Measurements from ENCODE around the gene MICALL2.

The MICALL2 gene

GRCh38 chr7:1481300-1481699, 22.0 kb upstream of the MICALL2 start:
- Histone ChIP-seq H2BK15ac (ENCODE audit: low read depth, poor library complexity, severe bottlenecking) (no peak overlapping the region), H2BK5ac (ENCODE audit: low read depth, low read length, poor library complexity, severe bottlenecking) (no peak overlapping the region), H2BK120ac (ENCODE audit: low read depth, low read length) (no peak overlapping the region), H3K4ac (ENCODE audit: low read depth in 1 of 2, low read length in 2 of 2) (no peak overlapping the region), H3K18ac (ENCODE audit: low read depth in 1 of 2, low read length in 2 of 2) (no peak overlapping the region), H3K14ac (ENCODE audit: low read length in 2 of 2) (no peak overlapping the region), H2BK12ac (ENCODE audit: low read length in 2 of 2) (no peak overlapping the region), H2AK5ac (ENCODE audit: low read length, severe bottlenecking) (no peak overlapping the region), H3K9ac (ENCODE audit: low read length) (no peak overlapping the region), H3K23ac (ENCODE audit: low read length in 2 of 2) (no peak overlapping the region), H3K4me3 (ENCODE audit: insufficient read depth in 1 of 2, low read depth in 1 of 2, low read length in 2 of 2) (peak overlapping the region in 1 of 2 experiments; percentile 7), H3K36me3 (ENCODE audit: control insufficient read depth in 1 of 2, insufficient read depth in 2 of 2, low read depth in 1 of 2, low read length in 2 of 2) (peaks cover 57 to 100% of the 10 kb centered on the region in 2 experiments), H4K91ac (ENCODE audit: low read length) (no peak overlapping the region), H3K27ac (ENCODE audit: low read length, poor library complexity, severe bottlenecking) (no peak overlapping the region), H3K9me3 (ENCODE audit: control insufficient read depth, low read length) (no peaks in the 10 kb centered on the region), H4K8ac (ENCODE audit: low read length) (no peak overlapping the region), H3K27me3 (ENCODE audit: control insufficient read depth in 1 of 2, insufficient read depth in 1 of 2, low read length in 2 of 2) (no peaks in the 10 kb centered on the region), H2AFZ (ENCODE audit: low read depth, low read length) (no peak overlapping the region), H3K79me1 (replicated peaks; ENCODE audit: low read length, poor library complexity, severe bottlenecking) (peaks cover 1% of the 10 kb centered on the region), H3K4me2 (ENCODE audit: low read length, poor library complexity, severe bottlenecking) (no peak overlapping the region), H3K4me1 (ENCODE audit: control insufficient read depth, insufficient read depth, low read depth, low read length) (no peaks in the 10 kb centered on the region)
- WGBS: 96% methylated on average over 20 of the region's 20 CpGs
- DNase-seq: no peak

GRCh38 chr7:1480670-1481069, 21.4 kb upstream of the MICALL2 start:
- Histone ChIP-seq H3K4me2 (ENCODE audit: low read length, poor library complexity, severe bottlenecking) (no peak overlapping the region), H3K4ac (ENCODE audit: low read depth in 1 of 2, low read length in 2 of 2) (no peak overlapping the region), H2BK5ac (ENCODE audit: low read depth, low read length, poor library complexity, severe bottlenecking) (no peak overlapping the region), H3K23ac (ENCODE audit: low read length in 2 of 2) (no peak overlapping the region), H3K4me3 (ENCODE audit: insufficient read depth in 1 of 2, low read depth in 1 of 2, low read length in 2 of 2) (no peak overlapping the region), H3K18ac (ENCODE audit: low read depth in 1 of 2, low read length in 2 of 2) (no peak overlapping the region), H3K36me3 (ENCODE audit: control insufficient read depth in 1 of 2, insufficient read depth in 2 of 2, low read depth in 1 of 2, low read length in 2 of 2) (peaks cover 52 to 100% of the 10 kb centered on the region in 2 experiments), H2AK5ac (ENCODE audit: low read length, severe bottlenecking) (no peak overlapping the region), H3K27ac (ENCODE audit: low read length, poor library complexity, severe bottlenecking) (no peak overlapping the region), H3K9me3 (ENCODE audit: control insufficient read depth, low read length) (no peaks in the 10 kb centered on the region), H4K91ac (ENCODE audit: low read length) (no peak overlapping the region), H3K9ac (ENCODE audit: low read length) (no peak overlapping the region), H3K14ac (ENCODE audit: low read length in 2 of 2) (no peak overlapping the region), H2AFZ (ENCODE audit: low read depth, low read length) (no peak overlapping the region), H3K27me3 (ENCODE audit: control insufficient read depth in 1 of 2, insufficient read depth in 1 of 2, low read length in 2 of 2) (no peaks in the 10 kb centered on the region), H2BK120ac (ENCODE audit: low read depth, low read length) (no peak overlapping the region), H2BK15ac (ENCODE audit: low read depth, poor library complexity, severe bottlenecking) (no peak overlapping the region), H2BK12ac (ENCODE audit: low read length in 2 of 2) (no peak overlapping the region), H4K8ac (ENCODE audit: low read length) (no peak overlapping the region), H3K79me1 (replicated peaks; ENCODE audit: low read length, poor library complexity, severe bottlenecking) (peaks cover 1% of the 10 kb centered on the region), H3K4me1 (ENCODE audit: control insufficient read depth, insufficient read depth, low read depth, low read length) (no peaks in the 10 kb centered on the region)
- WGBS: 89% methylated on average over 12 of the region's 12 CpGs
- no peak for DNase-seq

- H3K23ac ChIP-seq (ENCODE audit: low read length in 2 of 2): no peak overlapping the region
- no peak overlapping the region for H3K4ac ChIP-seq (ENCODE audit: low read depth in 1 of 2, low read length in 2 of 2)
- no peak overlapping the region for H2BK12ac ChIP-seq (ENCODE audit: low read length in 2 of 2)
- no peaks in the 10 kb centered on the region for H3K9me3 ChIP-seq (ENCODE audit: control insufficient read depth, low read length)
- H2BK5ac ChIP-seq (ENCODE audit: low read depth, low read length, poor library complexity, severe bottlenecking): no peak overlapping the region
- H3K4me2 ChIP-seq (ENCODE audit: low read length, poor library complexity, severe bottlenecking): no peak overlapping the region
- H2AFZ ChIP-seq (ENCODE audit: low read depth, low read length): no peak overlapping the region
- peaks cover 43 to 99% of the 10 kb centered on the region in 2 experiments for H3K36me3 ChIP-seq (ENCODE audit: control insufficient read depth in 1 of 2, insufficient read depth in 2 of 2, low read depth in 1 of 2, low read length in 2 of 2)
- no peaks in the 10 kb centered on the region for H3K27me3 ChIP-seq (ENCODE audit: control insufficient read depth in 1 of 2, insufficient read depth in 1 of 2, low read length in 2 of 2)
- DNase-seq: no peak
- H3K14ac ChIP-seq (ENCODE audit: low read length in 2 of 2): no peak overlapping the region
- WGBS: 93% methylated on average over 24 of the region's 24 CpGs
- no peak overlapping the region for H2AK5ac ChIP-seq (ENCODE audit: low read length, severe bottlenecking)
- H3K4me1 ChIP-seq (ENCODE audit: control insufficient read depth, insufficient read depth, low read depth, low read length): no peaks in the 10 kb centered on the region
- H3K79me1 ChIP-seq (replicated peaks; ENCODE audit: low read length, poor library complexity, severe bottlenecking): peaks cover 1% of the 10 kb centered on the region
- no peak overlapping the region for H3K4me3 ChIP-seq (ENCODE audit: insufficient read depth in 1 of 2, low read depth in 1 of 2, low read length in 2 of 2)
- H3K27ac ChIP-seq (ENCODE audit: low read length, poor library complexity, severe bottlenecking): no peak overlapping the region
- H4K91ac ChIP-seq (ENCODE audit: low read length): no peak overlapping the region
- no peak overlapping the region for H2BK120ac ChIP-seq (ENCODE audit: low read depth, low read length)
- no peak overlapping the region for H3K9ac ChIP-seq (ENCODE audit: low read length)
- H4K8ac ChIP-seq (ENCODE audit: low read length): no peak overlapping the region
- H2BK15ac ChIP-seq (ENCODE audit: low read depth, poor library complexity, severe bottlenecking): no peak overlapping the region
- no peak overlapping the region for H3K18ac ChIP-seq (ENCODE audit: low read depth in 1 of 2, low read length in 2 of 2)
These were observed 20.0 kb upstream of the MICALL2 start for GRCh38 chr7:1479287-1479686.

GRCh38 chr7:1478480-1478879, 19.2 kb upstream of the MICALL2 start:
- Histone ChIP-seq H3K4ac (ENCODE audit: low read depth in 1 of 2, low read length in 2 of 2) (no peak overlapping the region), H4K8ac (ENCODE audit: low read length) (no peak overlapping the region), H2BK5ac (ENCODE audit: low read depth, low read length, poor library complexity, severe bottlenecking) (no peak overlapping the region), H2AK5ac (ENCODE audit: low read length, severe bottlenecking) (no peak overlapping the region), H3K18ac (ENCODE audit: low read depth in 1 of 2, low read length in 2 of 2) (no peak overlapping the region), H2AFZ (ENCODE audit: low read depth, low read length) (no peak overlapping the region), H3K14ac (ENCODE audit: low read length in 2 of 2) (no peak overlapping the region), H2BK12ac (ENCODE audit: low read length in 2 of 2) (no peak overlapping the region), H3K79me1 (replicated peaks; ENCODE audit: low read length, poor library complexity, severe bottlenecking) (peaks cover 1% of the 10 kb centered on the region), H3K4me1 (ENCODE audit: control insufficient read depth, insufficient read depth, low read depth, low read length) (peaks cover 3% of the 10 kb centered on the region), H3K27me3 (ENCODE audit: control insufficient read depth in 1 of 2, insufficient read depth in 1 of 2, low read length in 2 of 2) (no peaks in the 10 kb centered on the region), H4K91ac (ENCODE audit: low read length) (no peak overlapping the region), H3K4me2 (ENCODE audit: low read length, poor library complexity, severe bottlenecking) (no peak overlapping the region), H3K9me3 (ENCODE audit: control insufficient read depth, low read length) (no peaks in the 10 kb centered on the region), H3K4me3 (ENCODE audit: insufficient read depth in 1 of 2, low read depth in 1 of 2, low read length in 2 of 2) (no peak overlapping the region), H3K36me3 (ENCODE audit: control insufficient read depth in 1 of 2, insufficient read depth in 2 of 2, low read depth in 1 of 2, low read length in 2 of 2) (peaks cover 37 to 99% of the 10 kb centered on the region in 2 experiments), H3K9ac (ENCODE audit: low read length) (no peak overlapping the region), H2BK120ac (ENCODE audit: low read depth, low read length) (no peak overlapping the region), H3K27ac (ENCODE audit: low read length, poor library complexity, severe bottlenecking) (no peak overlapping the region), H2BK15ac (ENCODE audit: low read depth, poor library complexity, severe bottlenecking) (no peak overlapping the region), H3K23ac (ENCODE audit: low read length in 2 of 2) (no peak overlapping the region)
- no peak for DNase-seq
- WGBS: 93% methylated on average over 19 of the region's 19 CpGs

Measured in mesenchymal stem cell (in vitro differentiated cells and primary cell).